Activated CD4-positive, alpha-beta T cell treated with anti-CD3 and anti-CD28 coated beads, Interleukin-2, amount 10 ng/mL, durations not matched to agents 7 days and 5 days (primary cell): ENCODE results near the gene DNAJB6. TPM values are rescaled to one million over a fixed set of nuclear protein-coding genes. Genes with fewer than 3 reads are reported as not detected.

ENCODE experiments used
- CTCF ChIA-PET: fragments of 350-600 bp; sonication (Branson Sonifier 250); formaldehyde crosslinking; loops from one replicate; lab custom pipeline; 2021; ENCODE audit warnings: antibody characterized with exemption; lab: Charles Lee
- POLR2A ChIA-PET: fragments of 350-600 bp; sonication (Branson Sonifier 250); formaldehyde crosslinking; loops from one replicate; lab custom pipeline; 2021; ENCODE audit warnings: antibody characterized with exemption; lab: Charles Lee
- DNase-seq: peaks from one replicate; pipeline ENCODE4 v3.0.0-alpha.2; 2020
- H3K27ac Mint-ChIP-seq: one replicate; pipeline ENCODE4 v1.8.0; 2021; ENCODE audit warnings: mild to moderate bottlenecking, moderate library complexity, mixed read lengths
- H3K27me3 Mint-ChIP-seq: one replicate; pipeline ENCODE4 v1.8.0; 2021; ENCODE audit warnings: mixed read lengths
- H3K36me3 Mint-ChIP-seq: one replicate; pipeline ENCODE4 v1.8.0; 2021; ENCODE audit warnings: low read depth, mixed read lengths
- H3K4me1 Mint-ChIP-seq: one replicate; pipeline ENCODE4 v1.8.0; 2021; ENCODE audit warnings: mixed read lengths
- H3K4me3 Mint-ChIP-seq: one replicate; pipeline ENCODE4 v1.8.0; 2021; ENCODE audit warnings: mild to moderate bottlenecking, moderate library complexity, mixed read lengths
- H3K9me3 Mint-ChIP-seq: one replicate; pipeline ENCODE4 v1.8.0; 2021; ENCODE audit warnings: mixed read lengths
- total RNA-seq, 2 experiments: library from RNA; stranded (reverse); gene quantifications; one replicate each; pipeline ENCODE4 v1.2.3, GENCODE V29; 2021

The DNAJB6 gene
- total RNA-seq, 2 experiments from 2014 or later = 67.8 to 68.9 TPM

DNA sequence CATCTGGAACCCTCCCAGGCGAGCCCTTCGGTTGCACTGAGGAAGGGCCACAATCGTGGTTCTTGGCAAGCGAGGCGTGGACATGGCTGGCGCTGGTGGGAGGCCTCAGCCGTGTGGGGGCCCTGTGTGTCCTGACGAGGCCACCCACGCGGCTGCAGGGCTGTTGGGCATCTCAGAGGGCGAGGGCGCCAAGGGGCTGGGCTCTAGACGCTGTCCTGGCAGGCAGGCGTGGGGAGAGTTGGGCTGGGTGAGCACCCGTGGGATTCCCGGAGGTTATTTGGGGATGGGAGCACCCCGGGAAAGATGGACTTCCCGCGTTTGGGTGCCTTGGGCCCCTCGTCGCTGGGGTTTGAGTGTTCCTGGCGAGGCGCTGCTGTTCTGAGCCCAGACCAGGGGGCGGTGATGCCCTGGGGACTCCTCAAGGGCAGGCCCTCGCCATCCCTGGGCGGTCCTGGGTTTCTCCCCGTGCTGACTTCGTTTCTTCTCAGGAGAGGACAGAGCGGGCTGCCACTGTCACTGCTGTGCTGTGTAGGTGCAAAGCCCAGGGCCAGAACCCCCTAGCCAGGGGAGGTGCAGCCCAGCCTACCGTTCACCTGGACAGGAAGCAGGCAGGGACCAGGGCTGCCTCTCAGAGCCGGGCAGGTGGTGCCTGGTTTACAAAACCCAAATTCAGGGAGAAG is 87.2 kb downstream of the DNAJB6 start:
- H3K27me3 Mint-ChIP-seq = no peaks in the 10 kb centered on the region
- DNase-seq = no peak
- no peaks in the 10 kb centered on the region for H3K4me1 Mint-ChIP-seq
- no peaks in the 10 kb centered on the region for H3K9me3 Mint-ChIP-seq
- H3K27ac Mint-ChIP-seq = no peak overlapping the region
- H3K4me3 Mint-ChIP-seq = no peak overlapping the region
- H3K36me3 Mint-ChIP-seq = no peaks in the 10 kb centered on the region
- ChIA-PET POLR2A (no interaction called here), CTCF (no interaction called here)

DNA sequence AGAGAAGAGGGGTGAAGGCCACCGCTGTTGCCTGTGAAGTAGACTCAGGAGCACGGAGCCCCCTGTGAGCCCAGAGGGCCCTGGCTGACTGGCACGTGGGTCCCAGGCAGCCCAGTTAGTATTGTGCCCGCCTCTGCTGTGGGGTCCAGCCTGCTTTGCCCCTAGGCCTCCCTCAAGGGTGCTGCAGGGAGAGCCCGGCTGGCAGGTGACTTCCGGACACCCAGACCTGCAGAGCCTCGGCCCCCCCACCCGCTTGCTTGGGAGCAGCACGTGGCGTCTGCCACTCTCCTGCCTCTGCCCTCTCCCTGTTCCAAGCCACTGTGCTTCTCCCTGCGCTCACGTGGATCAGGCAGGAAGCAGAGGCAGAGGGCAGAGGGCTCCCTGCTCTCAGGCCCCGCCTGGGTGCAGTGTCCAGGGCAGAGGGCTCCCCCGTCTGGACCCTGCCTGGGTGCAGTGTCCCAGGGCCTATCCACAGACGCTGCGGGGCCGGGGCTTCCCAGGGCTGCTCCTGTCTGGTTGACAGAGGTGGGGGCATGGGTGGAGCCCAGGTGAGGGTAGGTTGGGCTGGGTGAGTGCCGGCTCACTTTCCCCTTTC is 88.4 kb downstream of the DNAJB6 start:
- Mint-ChIP-seq H3K4me3 (no peak overlapping the region), H3K36me3 (no peaks in the 10 kb centered on the region), H3K4me1 (no peaks in the 10 kb centered on the region), H3K9me3 (no peaks in the 10 kb centered on the region), H3K27ac (no peak overlapping the region), H3K27me3 (no peaks in the 10 kb centered on the region)
- POLR2A ChIA-PET = no interaction called here
- no peak for DNase-seq
- CTCF ChIA-PET = no interaction called here

DNA sequence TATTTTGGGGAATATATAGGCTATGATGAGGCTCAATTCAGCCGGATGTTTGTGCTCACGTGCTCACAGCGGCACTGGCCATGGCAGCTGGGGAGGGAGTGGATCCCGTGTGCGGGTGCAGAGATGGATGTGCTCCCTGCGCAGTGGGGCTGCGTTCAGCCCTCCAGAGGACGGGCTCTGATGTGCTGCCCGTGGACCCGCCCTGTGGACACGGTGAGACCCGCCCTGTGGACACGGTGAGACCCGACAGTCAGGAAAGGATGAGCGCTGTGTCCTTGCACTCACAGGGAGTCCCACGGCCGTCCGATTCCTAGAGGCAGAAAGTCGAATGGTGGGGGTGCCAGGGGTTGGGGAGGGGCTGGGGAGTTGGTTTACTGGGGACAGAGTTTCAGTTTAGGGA is 89.0 kb downstream of the DNAJB6 start:
- H3K27ac Mint-ChIP-seq = no peak overlapping the region
- peaks cover 1% of the 10 kb centered on the region for H3K4me1 Mint-ChIP-seq
- H3K4me3 Mint-ChIP-seq = no peak overlapping the region
- CTCF ChIA-PET = no interaction called here
- DNase-seq = no peak
- no peaks in the 10 kb centered on the region for H3K9me3 Mint-ChIP-seq
- H3K36me3 Mint-ChIP-seq = no peaks in the 10 kb centered on the region
- H3K27me3 Mint-ChIP-seq = no peaks in the 10 kb centered on the region
- POLR2A ChIA-PET = no interaction called here

GRCh38 chr7:157426463-157427301 is 89.9 kb downstream of the DNAJB6 start:
- Mint-ChIP-seq H3K36me3 (no peaks in the 10 kb centered on the region), H3K4me3 (no peak overlapping the region), H3K27me3 (no peaks in the 10 kb centered on the region)

DNA sequence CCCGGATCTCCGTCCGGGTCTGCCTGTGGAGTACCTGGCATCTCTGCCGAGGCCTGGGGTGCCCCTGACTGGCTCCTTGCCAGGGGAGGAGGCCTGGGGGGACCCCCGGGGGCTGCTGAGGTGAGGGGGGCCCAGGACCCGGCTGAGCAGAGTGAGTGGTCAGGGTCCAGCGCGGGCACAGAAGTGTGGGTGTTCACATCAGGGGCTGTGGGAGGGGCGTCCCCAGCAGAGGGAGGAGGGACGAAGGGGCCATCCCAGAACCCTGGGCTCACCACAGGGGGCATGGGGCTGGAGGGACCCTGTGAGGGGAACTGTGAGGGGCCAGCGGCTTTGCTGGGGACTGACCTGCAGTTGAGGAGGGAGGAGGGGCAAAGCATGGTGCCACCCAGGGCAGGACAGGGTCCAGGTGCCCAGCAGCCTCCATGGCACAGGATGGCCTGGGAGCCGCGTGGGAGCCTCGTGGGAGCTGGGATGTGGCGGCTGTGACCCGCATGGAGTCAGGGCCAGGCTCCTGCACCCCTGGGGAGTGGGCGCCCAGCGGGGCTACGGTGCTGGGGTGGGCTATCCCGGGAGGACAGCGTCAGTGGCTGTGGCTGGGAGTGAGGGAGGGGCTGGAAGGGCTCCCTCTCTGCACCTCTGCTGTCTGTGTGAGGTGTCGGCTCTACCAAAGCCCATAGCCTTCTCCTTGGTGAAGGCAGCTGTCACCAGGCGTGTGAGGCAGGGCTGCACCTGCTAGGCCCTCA is 91.2 kb downstream of the DNAJB6 start:
- ChIA-PET CTCF (no interaction called here), POLR2A (no interaction called here)
- no peaks in the 10 kb centered on the region for H3K9me3 Mint-ChIP-seq
- H3K4me3 Mint-ChIP-seq = no peak overlapping the region
- H3K4me1 Mint-ChIP-seq = peaks cover 12% of the 10 kb centered on the region
- no peak overlapping the region for H3K27ac Mint-ChIP-seq
- no peak for DNase-seq
- no peaks in the 10 kb centered on the region for H3K27me3 Mint-ChIP-seq
- no peaks in the 10 kb centered on the region for H3K36me3 Mint-ChIP-seq

More at GRCh38 chr7:157426463-157427301, 89.9 kb downstream of the DNAJB6 start:
- POLR2A ChIA-PET = no interaction called here
- Mint-ChIP-seq H3K9me3 (no peaks in the 10 kb centered on the region), H3K4me1 (peaks cover 2% of the 10 kb centered on the region), H3K27ac (no peak overlapping the region)
- DNase-seq = no peak
- CTCF ChIA-PET = no interaction called here

GRCh38 chr7:157428554-157428945 is 91.7 kb downstream of the DNAJB6 start:
- no peak overlapping the region for H3K4me3 Mint-ChIP-seq
- peaks cover 17% of the 10 kb centered on the region for H3K4me1 Mint-ChIP-seq
- no peak overlapping the region for H3K27ac Mint-ChIP-seq
- DNase-seq = no peak
- POLR2A ChIA-PET = no interaction called here
- no peaks in the 10 kb centered on the region for H3K9me3 Mint-ChIP-seq
- CTCF ChIA-PET = interaction anchor here (1.1 kb wide), 1 partner anchor 11 kb away, joined by 3 read pairs; no protein-coding TSS in a partner anchor
- no peaks in the 10 kb centered on the region for H3K36me3 Mint-ChIP-seq
- no peaks in the 10 kb centered on the region for H3K27me3 Mint-ChIP-seq

- Mint-ChIP-seq H3K27me3 (no peaks in the 10 kb centered on the region), H3K36me3 (no peaks in the 10 kb centered on the region), H3K4me1 (peaks cover 22% of the 10 kb centered on the region), H3K4me3 (no peak overlapping the region), H3K9me3 (no peaks in the 10 kb centered on the region), H3K27ac (no peak overlapping the region)
- no peak for DNase-seq
- CTCF ChIA-PET = interaction anchor here (1.1 to 1.2 kb wide), 2 partner anchors 12 to 445 kb away, joined by 3 read pairs; no protein-coding TSS in a partner anchor
- POLR2A ChIA-PET = interaction anchor here (0.6 kb wide), 1 partner anchor 50 kb away, joined by 4 read pairs; no protein-coding TSS in a partner anchor
Observed at GRCh38 chr7:157429001-157429679, 92.3 kb downstream of the DNAJB6 start.

- ChIA-PET CTCF (interaction anchor here (1.1 to 1.2 kb wide), 2 partner anchors 12 to 444 kb away, joined by 3 read pairs; no protein-coding TSS in a partner anchor), POLR2A (interaction anchor here (0.6 kb wide), 1 partner anchor 49 kb away, joined by 4 read pairs; no protein-coding TSS in a partner anchor)
- Mint-ChIP-seq H3K4me1 (peaks cover 25% of the 10 kb centered on the region), H3K27me3 (peaks cover 3% of the 10 kb centered on the region), H3K27ac (no peak overlapping the region), H3K4me3 (no peak overlapping the region), H3K36me3 (no peaks in the 10 kb centered on the region), H3K9me3 (no peaks in the 10 kb centered on the region)
- DNase-seq = no peak
Observed at GRCh38 chr7:157429680-157430224, 92.9 kb downstream of the DNAJB6 start.

GRCh38 chr7:157430721-157431120 is 93.9 kb downstream of the DNAJB6 start:
- H3K27ac Mint-ChIP-seq = no peak overlapping the region
- peaks cover 29% of the 10 kb centered on the region for H3K4me1 Mint-ChIP-seq
- H3K27me3 Mint-ChIP-seq = peaks cover 4% of the 10 kb centered on the region
- no peak for DNase-seq
- ChIA-PET CTCF (no interaction called here), POLR2A (no interaction called here)
- no peaks in the 10 kb centered on the region for H3K36me3 Mint-ChIP-seq
- no peak overlapping the region for H3K4me3 Mint-ChIP-seq
- H3K9me3 Mint-ChIP-seq = no peaks in the 10 kb centered on the region

DNA sequence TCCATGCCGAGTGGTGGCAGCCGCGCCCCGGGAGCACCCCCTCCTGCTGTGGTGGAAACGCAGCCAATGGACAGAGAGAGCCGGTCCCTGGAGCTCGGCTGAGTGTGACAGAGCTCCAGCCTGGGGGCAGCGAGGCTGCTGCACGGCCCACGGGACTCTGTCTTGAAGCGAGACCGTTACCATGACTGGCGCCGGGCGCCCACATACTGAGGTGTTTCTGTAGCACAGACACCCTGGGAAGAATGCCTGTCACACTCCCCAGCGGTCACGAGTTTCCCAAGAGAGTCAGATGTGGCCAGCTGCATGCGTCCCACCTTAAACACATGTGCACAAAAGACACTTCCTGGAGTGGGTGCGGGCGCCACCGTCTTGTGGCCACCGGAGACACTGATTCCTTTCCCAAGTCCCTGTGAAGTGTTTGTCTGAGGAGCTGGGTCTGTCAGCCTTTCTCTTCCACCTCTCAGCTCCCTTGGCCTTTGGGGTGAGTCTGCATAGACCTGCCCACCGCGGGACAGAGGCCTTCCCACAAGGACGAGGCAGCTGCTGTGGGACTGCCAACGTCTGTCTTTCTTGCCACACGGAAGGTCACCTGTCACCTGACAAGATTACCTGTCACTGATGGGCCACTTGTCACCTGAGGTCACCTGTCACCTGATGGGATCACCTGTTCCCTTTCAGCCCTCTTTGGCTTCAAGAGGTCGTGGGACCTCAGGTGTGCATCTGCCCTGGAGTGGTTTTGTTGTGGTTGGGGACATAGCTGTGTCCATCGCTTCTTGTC is 94.6 kb downstream of the DNAJB6 start:
- Mint-ChIP-seq H3K36me3 (no peaks in the 10 kb centered on the region), H3K4me1 (peaks cover 29% of the 10 kb centered on the region), H3K4me3 (no peak overlapping the region), H3K27me3 (peaks cover 8% of the 10 kb centered on the region), H3K27ac (no peak overlapping the region), H3K9me3 (no peaks in the 10 kb centered on the region)
- no peak for DNase-seq
- ChIA-PET CTCF (interaction anchor here (1.2 kb wide), 1 partner anchor 43 kb away, joined by 3 read pairs; no protein-coding TSS in a partner anchor), POLR2A (no interaction called here)

DNA sequence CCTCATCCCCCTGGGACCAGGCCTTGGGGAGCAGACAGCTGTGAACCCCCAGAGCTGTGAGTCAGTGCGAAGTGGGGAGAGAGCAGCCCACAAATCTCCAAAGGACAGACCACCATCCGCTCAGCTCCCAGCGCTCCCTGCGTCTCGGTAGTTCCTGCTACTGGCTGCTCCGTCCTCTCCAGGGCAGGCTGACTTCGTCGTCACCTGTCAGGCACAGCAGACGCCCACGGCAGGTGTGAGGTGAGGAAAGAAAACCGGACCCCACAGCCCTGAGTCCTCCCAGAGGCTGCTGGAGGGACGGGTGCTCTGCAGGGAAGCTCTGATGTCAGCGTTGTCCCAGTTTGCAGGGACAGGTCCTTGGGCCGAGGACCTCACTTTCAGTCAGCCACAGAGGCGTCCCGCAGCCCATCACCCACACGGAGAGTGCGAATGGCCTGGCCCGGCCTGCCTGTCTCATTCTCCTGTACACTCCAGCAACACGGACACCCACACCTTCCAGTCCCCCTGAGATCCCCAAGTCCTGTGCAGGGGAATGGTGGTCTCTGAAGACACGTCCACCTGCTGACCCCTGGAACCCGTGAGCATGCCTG is 95.2 kb downstream of the DNAJB6 start:
- CTCF ChIA-PET = interaction anchor here (0.8 to 1.2 kb wide), 2 partner anchors 17 to 43 kb away, joined by 3 read pairs; no protein-coding TSS in a partner anchor
- H3K4me3 Mint-ChIP-seq = peak overlapping the region; percentile 53
- POLR2A ChIA-PET = no interaction called here
- DNase-seq = no peak
- H3K27ac Mint-ChIP-seq = no peak overlapping the region
- H3K27me3 Mint-ChIP-seq = peaks cover 14% of the 10 kb centered on the region
- H3K9me3 Mint-ChIP-seq = no peaks in the 10 kb centered on the region
- no peaks in the 10 kb centered on the region for H3K36me3 Mint-ChIP-seq
- H3K4me1 Mint-ChIP-seq = peaks cover 29% of the 10 kb centered on the region
